Uterus (tissue), 4 donors: ENCODE measurements around the gene CAPN13. TPM values are rescaled to one million over a fixed set of nuclear protein-coding genes. Genes with fewer than 3 reads are reported as not detected.

Source experiments
- DNase-seq, 2 donors: peaks; one replicate each; pipeline ENCODE4 v3.0.0-alpha.2; 2019 to 2020
- H3K27ac ChIP-seq, 2 donors: fragments of 200-600 bp; sonication (generic); 1 replicate in 1 of 2; 2 replicates in 1 of 2; pipeline ENCODE4 v1.5.1; 2016 to 2018
- H3K27me3 ChIP-seq, 2 donors: fragments of 200-600 bp; sonication (generic); one replicate each; pipeline ENCODE4 v1.5.1; 2018 to 2019; ENCODE audit warnings: control low read depth in 1 of 2
- H3K36me3 ChIP-seq, 2 donors: fragments of 200-600 bp; sonication (generic); one replicate each; pipeline ENCODE4 v1.5.1; 2019; ENCODE audit warnings: control low read depth in 1 of 2
- H3K4me1 ChIP-seq, 2 donors: fragments of 200-600 bp; sonication (generic); one replicate each; pipeline ENCODE4 v1.5.1; 2018 to 2019; ENCODE audit warnings: control low read depth in 1 of 2
- H3K4me3 ChIP-seq, 2 donors: fragments of 200-600 bp; sonication (generic); 1 replicate in 1 of 2; 2 replicates in 1 of 2; pipeline ENCODE4 v1.5.1; 2018 to 2019; ENCODE audit warnings: mild to moderate bottlenecking in 1 of 2
- H3K9me3 ChIP-seq, 2 donors: fragments of 200-600 bp; sonication (generic); one replicate each; pipeline ENCODE4 v1.5.1; 2019; ENCODE audit warnings: control low read depth in 1 of 2
- CTCF ChIP-seq, 4 experiments: fragments of 200-600 bp in 2 of 4; fragments of 450-650 bp in 2 of 4; sonication (generic) in 2 of 4; IDR thresholded peaks; one replicate each; pipeline ENCODE4 v1.5.1; 2016 to 2019; ENCODE audit warnings: antibody characterized with exemption in 4 of 4, mild to moderate bottlenecking in 2 of 4, moderate library complexity in 1 of 4
- POLR2A ChIP-seq, 2 donors: fragments of 450-650 bp; IDR thresholded peaks; one replicate each; pipeline ENCODE4 v1.6.1; 2016; ENCODE audit warnings: antibody characterized with exemption in 2 of 2, mild to moderate bottlenecking in 1 of 2, moderate library complexity in 1 of 2
- intact Hi-C: fragments of 100-400 bp; cut with DNase I; formaldehyde crosslinking; loops from one replicate; pipeline ENCODE4 v1.15.1; 2023; ENCODE audit warnings: low total_unique reads
- total RNA-seq, 4 donors: library from RNA; depleted of rRNA in 3 of 4; stranded (reverse); fragments of >200 nt in 3 of 4; gene quantifications; one replicate each; pipeline versions ENCODE4 v1.1.0 to v1.2.4, GENCODE V29; 2014 to 2023
- donor health status: DM: yes; HTN: yes; CAD: no.

The CAPN13 gene
- total RNA-seq, 4 donors from 2014 or later = 0.76 TPM; not detected in 3

GRCh38 chr2:30768708-30769480, 38.4 kb downstream of the CAPN13 start:
- no peak overlapping the region for H3K27ac ChIP-seq
- intact Hi-C loops = no loop called here
- H3K4me1 ChIP-seq = no peaks in the 10 kb centered on the region
- no peaks in the 10 kb centered on the region for H3K36me3 ChIP-seq
- H3K27me3 ChIP-seq = no peaks in the 10 kb centered on the region
- H3K4me3 ChIP-seq = no peak overlapping the region
- TF ChIP-seq POLR2A (IDR thresholded peaks at IDR 0.05) = no peak
- TF ChIP-seq CTCF (IDR thresholded peaks at IDR 0.05) = no peak
- DNase-seq = no peak
- no peaks in the 10 kb centered on the region for H3K9me3 ChIP-seq

GRCh38 chr2:30768036-30768686, 39.1 kb downstream of the CAPN13 start:
- Histone ChIP-seq H3K9me3 (no peaks in the 10 kb centered on the region), H3K27ac (no peak overlapping the region), H3K4me3 (no peak overlapping the region), H3K36me3 (no peaks in the 10 kb centered on the region), H3K4me1 (no peaks in the 10 kb centered on the region), H3K27me3 (no peaks in the 10 kb centered on the region)
- no peak for TF ChIP-seq POLR2A (IDR thresholded peaks at IDR 0.05)
- DNase-seq = no peak
- intact Hi-C loops = no loop called here

DNA sequence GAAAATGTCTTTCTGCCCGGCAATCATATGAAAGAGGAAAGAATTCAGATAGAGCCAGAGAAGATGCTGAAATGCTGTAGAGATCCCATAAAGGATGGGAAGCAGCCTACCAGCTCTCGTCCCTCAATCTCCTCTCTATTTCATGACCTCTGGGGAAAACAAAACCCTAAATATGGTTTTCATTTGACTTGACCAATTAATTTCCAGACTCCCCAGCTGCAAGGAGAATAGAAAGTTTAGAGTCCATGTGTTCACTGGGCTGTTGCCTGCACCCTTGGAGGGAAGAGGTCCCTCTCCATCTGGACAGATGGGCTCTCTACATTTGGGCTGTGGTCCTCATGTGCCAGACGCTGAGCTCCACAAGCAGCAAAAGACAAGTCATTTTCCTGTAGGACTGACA, 40.6 kb downstream of the CAPN13 start:
- TF ChIP-seq CTCF (IDR thresholded peaks at IDR 0.05) = no peak
- no peak for TF ChIP-seq POLR2A (IDR thresholded peaks at IDR 0.05)
- H3K4me3 ChIP-seq = no peak overlapping the region
- intact Hi-C loops = no loop called here
- H3K36me3 ChIP-seq = no peaks in the 10 kb centered on the region
- H3K4me1 ChIP-seq = no peaks in the 10 kb centered on the region
- DNase-seq = no peak
- no peaks in the 10 kb centered on the region for H3K9me3 ChIP-seq
- H3K27ac ChIP-seq = no peak overlapping the region
- H3K27me3 ChIP-seq = no peaks in the 10 kb centered on the region

- H3K27me3 ChIP-seq = no peaks in the 10 kb centered on the region
Measured at GRCh38 chr2:30765876-30766470, 41.3 kb downstream of the CAPN13 start.

GRCh38 chr2:30765191-30765590, 42.1 kb downstream of the CAPN13 start:
- Histone ChIP-seq H3K4me3 (no peak overlapping the region), H3K9me3 (no peaks in the 10 kb centered on the region), H3K27me3 (no peaks in the 10 kb centered on the region), H3K27ac (no peak overlapping the region), H3K4me1 (no peaks in the 10 kb centered on the region), H3K36me3 (no peaks in the 10 kb centered on the region)
- no peak for DNase-seq
- intact Hi-C loops = no loop called here
- TF ChIP-seq POLR2A (IDR thresholded peaks at IDR 0.05) (no peak), CTCF (IDR thresholded peaks at IDR 0.05) (no peak)

More at GRCh38 chr2:30765876-30766470, 41.3 kb downstream of the CAPN13 start:
- DNase-seq = no peak
- no peak overlapping the region for H3K4me3 ChIP-seq
- no peaks in the 10 kb centered on the region for H3K36me3 ChIP-seq
- intact Hi-C loops = no loop called here
- no peaks in the 10 kb centered on the region for H3K4me1 ChIP-seq
- H3K9me3 ChIP-seq = no peaks in the 10 kb centered on the region
- H3K27ac ChIP-seq = no peak overlapping the region
- TF ChIP-seq CTCF (IDR thresholded peaks at IDR 0.05) = no peak
- TF ChIP-seq POLR2A (IDR thresholded peaks at IDR 0.05) = no peak
